GM19467 (cell line): Measurements from ENCODE around the gene SPECC1.
"Not testable (repeated sequence)": the region's sequence is repeated elsewhere in the genome, so short reads cannot be mapped to it uniquely, and the experiment has no call there.

ENCODE experiments used
- ATAC-seq: cut with Tn5 transposase; IDR thresholded peaks from one replicate; pipeline ENCODE4 v1.9.1; 2021; ENCODE audit warnings: mild to moderate bottlenecking, moderate library complexity; ENCODE audit not compliant: unreplicated experiment

Gene SPECC1

GRCh38 chr17:20091174-20092029 lies 82.2 kb downstream of the SPECC1 start:
- ATAC-seq: no peak

- ATAC-seq: no peak
Measured at GRCh38 chr17:20092261-20092867, 83.2 kb downstream of the SPECC1 start.

- ATAC-seq: no peak
Measured at GRCh38 chr17:20092973-20093626, 83.9 kb downstream of the SPECC1 start.

DNA sequence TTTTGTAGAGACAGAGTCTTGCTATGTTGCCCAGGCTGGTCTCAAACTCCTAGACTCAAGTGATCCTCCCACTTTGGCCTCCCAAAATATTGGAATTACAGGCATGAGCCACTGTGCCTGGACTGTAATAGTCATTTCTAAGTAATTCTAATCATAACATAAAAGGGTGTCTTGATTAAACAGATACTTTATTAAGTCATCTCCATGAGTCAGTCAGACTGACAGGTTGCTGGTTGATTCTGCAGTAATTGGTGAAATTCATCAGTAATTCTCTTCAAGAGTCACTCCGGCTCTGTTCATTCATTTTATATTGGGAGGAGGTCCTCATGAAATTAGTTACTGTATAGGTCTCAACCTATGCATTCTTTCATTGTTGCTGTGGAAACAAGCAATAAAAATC lies 85.6 kb downstream of the SPECC1 start:
- no peak for ATAC-seq

DNA sequence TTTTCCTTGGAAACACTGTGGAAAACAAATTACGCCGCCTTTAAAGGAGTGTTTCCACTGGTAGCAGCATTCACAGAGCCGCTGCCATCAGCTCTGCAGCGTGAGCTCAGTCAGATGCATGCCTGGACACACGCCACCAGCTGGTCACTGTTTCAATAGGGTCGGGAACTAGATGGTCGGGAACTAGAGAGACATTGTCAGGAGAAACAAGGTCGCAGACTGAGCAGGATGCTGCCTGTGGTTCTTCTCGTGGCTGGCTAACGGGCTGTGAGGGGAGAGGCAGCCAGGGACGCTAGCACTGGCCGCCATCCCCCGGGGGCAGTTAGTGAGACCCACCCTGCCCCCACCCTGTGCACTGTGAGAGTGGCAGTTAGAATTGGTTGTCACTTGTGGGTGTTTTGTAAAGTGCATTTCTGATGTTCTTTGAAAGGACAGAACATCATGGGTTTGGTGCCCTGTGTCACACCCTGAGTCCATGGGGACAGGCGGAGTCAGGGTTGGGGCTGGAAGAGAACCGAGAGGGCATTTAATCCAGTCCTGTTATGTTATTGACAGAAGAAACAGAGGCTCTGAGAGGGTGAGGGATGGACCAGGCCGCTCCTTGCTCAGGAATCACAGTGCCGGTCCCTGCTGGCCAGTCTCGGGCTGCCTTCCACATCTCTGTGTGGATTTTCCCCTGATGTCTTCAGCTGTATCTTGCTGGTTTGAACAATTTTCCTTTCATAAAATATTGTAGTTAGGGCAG lies 86.3 kb downstream of the SPECC1 start:
- no peak for ATAC-seq

DNA sequence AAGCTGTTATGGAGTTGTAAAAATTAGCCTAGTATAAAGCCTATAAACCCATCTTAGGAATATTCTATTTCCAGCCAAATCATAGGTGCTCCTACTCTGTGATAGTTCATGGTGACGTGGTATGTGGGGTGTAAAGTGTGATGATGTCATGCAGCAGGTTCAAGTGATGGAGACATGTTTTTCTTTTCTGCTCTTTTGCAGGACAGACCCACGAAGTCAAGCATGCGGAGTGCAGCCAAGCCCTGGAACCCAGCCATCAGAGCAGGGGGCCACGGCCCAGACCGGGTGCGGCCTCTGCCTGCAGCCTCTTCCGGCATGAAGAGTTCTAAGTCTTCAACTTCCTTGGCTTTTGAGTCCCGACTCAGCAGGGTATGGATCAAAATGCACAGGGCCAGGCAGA lies 87.3 kb downstream of the SPECC1 start:
- no peak for ATAC-seq

DNA sequence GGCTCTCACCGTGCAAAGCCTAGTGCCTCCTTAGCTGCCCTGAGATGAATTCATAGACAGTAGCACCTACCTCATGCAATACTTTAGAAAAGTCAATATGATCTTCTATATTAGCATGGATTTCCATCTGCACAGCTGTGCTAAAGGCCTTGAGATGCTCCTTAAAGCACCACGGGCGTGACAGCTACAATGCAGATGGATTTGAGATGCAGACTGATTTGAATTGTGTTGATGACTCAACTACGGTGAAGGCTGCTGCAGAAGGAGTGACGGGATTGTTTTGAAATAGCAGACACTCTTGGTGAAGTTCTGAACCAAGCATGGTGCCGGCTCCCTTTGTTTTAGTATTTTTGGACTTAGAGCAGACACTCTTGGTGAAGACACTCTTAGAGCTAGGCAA lies 88.2 kb downstream of the SPECC1 start:
- ATAC-seq: no peak

DNA sequence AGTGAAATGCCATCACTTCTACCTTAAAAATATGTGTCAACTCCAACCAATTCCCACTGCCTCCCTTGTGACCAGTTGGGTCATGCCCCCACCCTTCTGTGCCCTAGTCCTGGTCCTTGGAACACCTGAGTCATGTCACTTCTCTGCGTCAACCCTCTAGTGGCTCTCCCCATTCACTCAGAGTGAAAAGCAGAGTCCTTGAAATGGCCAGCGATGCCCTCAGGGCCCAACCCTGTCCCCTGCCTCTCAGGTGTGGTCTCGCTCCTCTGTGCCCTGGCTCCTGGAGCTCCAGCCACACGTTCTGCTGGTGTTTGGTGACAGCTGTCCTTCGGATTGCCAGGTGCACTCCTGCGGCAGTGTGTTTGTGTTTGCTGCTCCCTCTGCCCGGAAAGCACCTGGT lies 89.2 kb downstream of the SPECC1 start:
- ATAC-seq: no peak

- ATAC-seq: not testable (repeated sequence)
Measured at GRCh38 chr17:20100806-20101205, 91.6 kb downstream of the SPECC1 start.

GRCh38 chr17:20103454-20104446 lies 94.6 kb downstream of the SPECC1 start:
- no peak for ATAC-seq

- no peak for ATAC-seq
Measured at GRCh38 chr17:20105539-20106280, 96.6 kb downstream of the SPECC1 start.

DNA sequence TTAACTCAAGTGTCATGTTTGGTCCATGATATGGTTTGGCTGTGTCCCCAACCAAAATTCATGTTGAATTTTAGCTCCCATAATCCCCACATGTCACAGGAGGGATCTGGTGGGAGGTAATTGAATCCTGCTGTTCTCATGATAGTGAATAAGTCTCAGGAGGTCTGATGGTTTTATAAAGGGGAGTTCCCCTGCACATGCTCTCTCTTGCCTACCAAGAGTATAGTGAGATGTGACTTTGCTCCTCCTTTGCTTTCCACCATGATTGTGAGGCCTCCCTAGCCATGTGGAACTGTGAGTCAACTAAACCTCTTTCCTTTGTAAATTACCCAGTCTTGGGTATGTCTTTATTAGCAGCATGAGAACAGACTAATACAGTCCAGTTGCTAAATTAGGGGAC lies 97.3 kb downstream of the SPECC1 start:
- ATAC-seq: not testable (repeated sequence)

GRCh38 chr17:20109076-20109475 lies 99.9 kb downstream of the SPECC1 start:
- ATAC-seq: no peak

- no peak for ATAC-seq
Measured at GRCh38 chr17:20111538-20111937, 102.4 kb downstream of the SPECC1 start.

GRCh38 chr17:20114466-20114865 lies 105.3 kb downstream of the SPECC1 start:
- ATAC-seq: no peak

DNA sequence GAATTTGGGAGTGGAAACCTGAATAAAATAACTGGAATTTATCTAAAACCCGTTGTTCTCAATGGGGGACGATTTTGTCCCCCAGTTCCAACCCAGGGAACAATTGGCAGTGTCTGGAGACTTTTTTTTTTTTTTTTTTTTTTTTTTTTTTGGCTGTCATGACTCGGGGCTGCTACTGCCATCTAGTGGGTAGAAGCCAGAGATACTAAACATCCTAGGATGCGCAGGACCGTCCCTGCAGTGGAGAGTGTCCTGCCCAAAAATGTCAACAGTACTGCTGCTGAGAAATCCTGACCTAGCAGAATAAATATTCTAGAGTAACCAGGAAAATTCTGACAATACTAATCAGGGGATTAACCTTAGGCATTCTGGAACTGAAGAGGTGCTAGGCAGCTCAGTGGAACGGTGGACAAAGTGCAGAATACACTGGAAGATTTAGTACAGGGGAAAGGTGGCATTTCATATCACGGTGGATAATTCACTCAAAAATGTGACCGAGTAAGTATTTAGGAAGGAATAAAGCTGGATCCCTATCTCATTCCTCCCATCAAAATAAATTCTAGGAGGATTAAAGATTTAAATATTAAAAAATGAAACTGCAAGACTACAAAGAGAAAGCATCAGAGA lies 107.6 kb downstream of the SPECC1 start:
- no peak for ATAC-seq

GRCh38 chr17:20118280-20118679 lies 109.1 kb downstream of the SPECC1 start:
- no peak for ATAC-seq

DNA sequence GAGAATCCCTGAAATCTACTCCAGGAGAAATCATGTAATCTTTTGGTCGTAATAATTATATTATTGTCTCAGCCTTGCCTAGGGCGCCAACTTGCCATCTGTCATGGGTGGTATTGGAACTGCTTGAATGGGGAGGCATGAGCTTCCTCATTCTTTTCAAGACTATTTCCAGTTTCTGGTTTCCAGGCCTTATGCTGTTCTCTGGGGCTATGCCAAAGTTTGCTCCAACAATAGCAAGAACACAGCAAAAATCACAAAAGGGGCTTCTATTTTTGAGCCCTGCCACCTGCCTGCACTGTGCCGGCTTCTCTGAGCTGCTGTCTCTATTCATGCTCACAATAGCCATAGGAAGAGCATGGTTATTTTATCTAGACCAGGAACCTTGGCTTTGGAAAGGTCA lies 111.7 kb downstream of the SPECC1 start:
- ATAC-seq: no peak
